GM12872 (cell line): ENCODE data around the gene KIF19.
A peak's percentile ranks its signal among the peaks of the same experiment; 100 is the strongest.

ENCODE experiments used
- TF ChIP-seq, protein P1 (sequence below): IDR thresholded peaks from 3 replicates; pipeline ENCODE4 v1.5.1; 2011; ENCODE audit warnings: low read depth, mild to moderate bottlenecking, low read length, moderate library complexity; ENCODE audit not compliant: insufficient read depth

The KIF19 gene

GRCh38 chr17:74360899-74361229, 34.8 kb downstream of the KIF19 start:
- TF ChIP-seq, protein P1, sequence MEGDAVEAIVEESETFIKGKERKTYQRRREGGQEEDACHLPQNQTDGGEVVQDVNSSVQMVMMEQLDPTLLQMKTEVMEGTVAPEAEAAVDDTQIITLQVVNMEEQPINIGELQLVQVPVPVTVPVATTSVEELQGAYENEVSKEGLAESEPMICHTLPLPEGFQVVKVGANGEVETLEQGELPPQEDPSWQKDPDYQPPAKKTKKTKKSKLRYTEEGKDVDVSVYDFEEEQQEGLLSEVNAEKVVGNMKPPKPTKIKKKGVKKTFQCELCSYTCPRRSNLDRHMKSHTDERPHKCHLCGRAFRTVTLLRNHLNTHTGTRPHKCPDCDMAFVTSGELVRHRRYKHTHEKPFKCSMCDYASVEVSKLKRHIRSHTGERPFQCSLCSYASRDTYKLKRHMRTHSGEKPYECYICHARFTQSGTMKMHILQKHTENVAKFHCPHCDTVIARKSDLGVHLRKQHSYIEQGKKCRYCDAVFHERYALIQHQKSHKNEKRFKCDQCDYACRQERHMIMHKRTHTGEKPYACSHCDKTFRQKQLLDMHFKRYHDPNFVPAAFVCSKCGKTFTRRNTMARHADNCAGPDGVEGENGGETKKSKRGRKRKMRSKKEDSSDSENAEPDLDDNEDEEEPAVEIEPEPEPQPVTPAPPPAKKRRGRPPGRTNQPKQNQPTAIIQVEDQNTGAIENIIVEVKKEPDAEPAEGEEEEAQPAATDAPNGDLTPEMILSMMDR, result no peak

- TF ChIP-seq, protein P1, result peak; percentile 59
Observed at GRCh38 chr17:74361230-74362068, 35.4 kb downstream of the KIF19 start, which contains the start of gene BTBD17. BTBD17 (minus strand) TSS chr17:74361868; CDS start chr17:74361819, 49 bp downstream.

DNA sequence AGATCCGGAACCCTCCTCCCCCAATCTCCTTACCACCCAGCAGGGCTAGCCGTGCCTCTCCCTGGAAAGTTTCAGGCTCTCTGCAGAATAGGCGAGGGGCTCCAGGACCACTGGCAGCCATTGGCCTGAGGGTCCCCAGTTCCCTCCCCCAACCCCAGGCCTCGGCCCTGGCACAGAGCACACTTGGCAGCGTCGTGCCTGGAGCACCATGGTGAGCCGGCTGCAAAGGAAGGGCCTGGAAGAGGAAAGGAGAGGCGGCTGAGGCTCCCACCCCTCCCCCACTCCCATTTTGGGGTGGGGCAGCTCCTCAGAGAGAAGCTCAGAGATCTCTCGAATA, 36.0 kb downstream of the KIF19 start:
- TF ChIP-seq, protein P1, result no peak

DNA sequence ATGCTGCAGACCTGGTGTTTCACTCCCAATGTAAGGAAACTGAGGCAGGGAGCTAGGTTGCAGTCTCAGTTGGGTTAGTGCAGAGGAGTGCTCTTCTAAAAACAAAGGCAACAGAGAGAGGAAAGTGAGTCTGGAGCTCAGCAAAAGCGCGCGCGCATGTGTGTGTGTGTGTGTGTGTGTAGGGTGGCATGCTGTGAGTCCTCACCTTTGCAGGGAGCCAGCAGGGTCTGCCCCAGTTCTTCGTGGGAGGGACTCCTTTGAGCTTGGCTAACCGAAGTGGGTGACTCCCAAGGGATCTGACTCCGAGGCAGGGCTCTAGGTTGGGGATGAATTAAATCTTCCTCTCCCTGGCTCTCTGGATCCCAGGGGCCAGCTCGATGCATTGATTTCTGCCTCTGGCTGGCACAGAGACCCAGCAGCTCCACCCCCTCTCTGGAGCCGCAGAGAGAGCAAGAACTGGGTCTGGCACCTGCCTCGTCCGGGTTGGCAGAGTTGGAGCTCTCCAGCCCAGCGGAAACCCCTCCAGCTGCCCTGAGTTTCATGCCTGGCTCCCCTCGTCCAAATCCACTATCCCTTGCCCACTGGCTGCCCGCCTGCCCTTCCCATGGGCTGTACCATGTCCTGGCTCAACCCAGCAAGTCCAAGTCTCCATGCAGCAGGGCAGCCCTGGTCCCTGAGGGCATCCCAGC, 36.9 kb downstream of the KIF19 start:
- TF ChIP-seq, protein P1, result no peak

GRCh38 chr17:74367206-74367605, 41.2 kb downstream of the KIF19 start, which contains the start of gene GPR142:
GPR142 (plus strand) TSS chr17:74367506; CDS start chr17:74369541, 2,035 bp downstream.
- TF ChIP-seq, protein P1, result no peak

DNA sequence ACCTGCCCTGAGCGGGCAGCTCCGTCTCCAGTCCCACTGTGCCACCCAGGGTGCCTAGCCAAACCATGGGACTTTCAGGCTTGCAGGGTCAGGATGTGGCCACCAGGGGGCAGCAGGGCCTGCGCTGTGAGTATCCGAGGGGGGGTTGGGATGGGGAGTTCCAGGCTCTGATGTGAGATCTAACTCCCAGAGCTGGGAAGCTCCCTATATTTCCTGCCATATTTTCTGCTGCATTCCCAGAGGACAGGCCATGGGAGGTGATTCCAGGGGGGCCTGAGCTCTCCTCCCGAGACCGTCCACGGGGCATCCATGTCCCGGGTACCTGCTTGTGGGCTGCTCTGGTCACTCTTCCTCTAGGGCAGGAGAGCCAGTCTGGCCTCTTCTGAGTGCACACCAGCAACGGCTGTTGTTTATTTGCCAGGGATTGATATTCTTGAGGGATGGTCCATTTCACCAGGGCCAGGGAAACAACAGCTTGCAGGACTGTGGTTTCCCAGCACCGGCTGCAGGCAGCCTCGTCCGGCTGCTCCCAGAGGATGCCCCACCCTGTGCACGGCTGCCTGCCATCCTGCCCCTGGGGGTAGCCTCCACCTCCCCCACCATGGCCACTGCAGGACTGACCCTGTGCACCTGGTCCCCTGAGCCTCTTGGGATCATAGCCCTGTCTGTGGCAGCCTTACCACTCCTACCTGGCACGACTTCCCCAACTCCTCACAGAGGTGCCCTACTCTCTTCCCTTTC, 42.5 kb downstream of the KIF19 start:
- TF ChIP-seq, protein P1, result peak; percentile 95

DNA sequence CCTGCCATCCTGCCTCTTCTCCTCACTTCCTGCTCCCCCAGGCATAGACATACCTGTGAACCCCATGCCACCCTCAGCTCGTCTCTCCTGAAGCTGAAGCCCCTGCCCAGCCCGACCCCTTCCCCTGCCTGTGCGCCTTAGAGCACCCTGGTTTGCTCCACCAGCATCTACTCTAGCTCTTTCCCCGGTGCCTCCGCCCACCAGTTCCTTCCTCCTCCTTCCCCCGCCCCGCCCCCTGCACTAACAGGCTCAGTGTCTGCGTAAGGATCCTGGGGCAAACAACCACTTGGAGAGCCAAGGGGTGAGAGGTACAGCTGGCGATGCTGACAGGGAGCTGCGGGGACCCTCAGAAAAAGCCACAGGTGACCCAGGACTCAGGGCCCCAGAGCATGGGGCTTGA, 43.2 kb downstream of the KIF19 start:
- TF ChIP-seq, protein P1, result no peak
